Astrocyte (in vitro differentiated cells and primary cell): ENCODE data around the gene AIPL1. TPM values are rescaled to one million over a fixed set of nuclear protein-coding genes. Genes with fewer than 3 reads are reported as not detected.

Experiments
- DNase-seq: peaks from one replicate; pipeline ENCODE4 v3.0.0-alpha.2; 2010; ENCODE audit warnings: low read depth
- FAIRE-seq: peaks from 2 replicates; lab custom pipeline; 2011; peaks lifted over from hg19 to GRCh38; lab: Jason Lieb, UNC
- H2AFZ ChIP-seq: 2 replicates; pipeline ENCODE4 v1.6.0; 2012; ENCODE audit warnings: low read depth, low read length, inconsistent platforms
- H3K27ac ChIP-seq: 2 replicates; pipeline ENCODE4 v1.5.1; 2011; ENCODE audit warnings: low read depth, low read length, inconsistent platforms
- H3K27me3 ChIP-seq: 2 replicates; pipeline ENCODE4 v1.6.0; 2011; ENCODE audit warnings: low read length, inconsistent platforms; ENCODE audit not compliant: insufficient read depth
- H3K36me3 ChIP-seq: 2 replicates; pipeline ENCODE4 v1.5.1; 2011; ENCODE audit warnings: low read length, inconsistent platforms; ENCODE audit not compliant: insufficient read depth
- H3K4me1 ChIP-seq: 2 replicates; pipeline ENCODE4 v1.5.1; 2011; ENCODE audit warnings: low read length, inconsistent platforms; ENCODE audit not compliant: insufficient read depth
- H3K4me2 ChIP-seq: 2 replicates; pipeline ENCODE4 v1.6.0; 2012; ENCODE audit warnings: low read length, inconsistent platforms
- H3K4me3 ChIP-seq: 2 replicates; pipeline ENCODE4 v1.5.1; 2011; ENCODE audit warnings: low read depth, mild to moderate bottlenecking, low read length, inconsistent platforms; ENCODE audit not compliant: insufficient read depth
- H3K79me2 ChIP-seq: 2 replicates; pipeline ENCODE4 v1.6.0; 2012; ENCODE audit warnings: mild to moderate bottlenecking, low read length, inconsistent platforms; ENCODE audit not compliant: insufficient read depth
- H3K9ac ChIP-seq: 2 replicates; pipeline ENCODE4 v1.6.0; 2012; ENCODE audit warnings: mild to moderate bottlenecking, low read length, inconsistent platforms
- H3K9me3 ChIP-seq: 2 replicates; pipeline ENCODE4 v1.5.1; 2012; ENCODE audit warnings: low read depth, mild to moderate bottlenecking, low read length, inconsistent platforms; ENCODE audit not compliant: insufficient read depth
- H4K20me1 ChIP-seq: 2 replicates; pipeline ENCODE4 v1.6.0; 2012; ENCODE audit warnings: low read length, inconsistent platforms; ENCODE audit not compliant: insufficient read depth
- H3K27ac Mint-ChIP-seq: one replicate; pipeline ENCODE4 v1.8.0; 2021; ENCODE audit warnings: mild to moderate bottlenecking, mixed read lengths; ENCODE audit not compliant: unreplicated experiment
- H3K27me3 Mint-ChIP-seq: one replicate; pipeline ENCODE4 v1.8.0; 2021; ENCODE audit warnings: low read depth, mixed read lengths; ENCODE audit not compliant: unreplicated experiment
- H3K36me3 Mint-ChIP-seq: one replicate; pipeline ENCODE4 v1.8.0; 2021; ENCODE audit warnings: low read depth, mixed read lengths; ENCODE audit not compliant: unreplicated experiment
- H3K4me1 Mint-ChIP-seq: one replicate; pipeline ENCODE4 v1.8.0; 2021; ENCODE audit warnings: low read depth, mixed read lengths; ENCODE audit not compliant: unreplicated experiment
- H3K4me3 Mint-ChIP-seq: one replicate; pipeline ENCODE4 v1.8.0; 2021; ENCODE audit warnings: mild to moderate bottlenecking, moderate library complexity, mixed read lengths; ENCODE audit not compliant: unreplicated experiment
- H3K9me3 Mint-ChIP-seq: one replicate; pipeline ENCODE4 v1.8.0; 2021; ENCODE audit warnings: mild to moderate bottlenecking, mixed read lengths; ENCODE audit not compliant: unreplicated experiment
- EZH2 ChIP-seq: IDR thresholded peaks from 2 replicates; pipeline ENCODE4 v1.6.1; 2012; ENCODE audit warnings: mild to moderate bottlenecking, low read length, inconsistent platforms; ENCODE audit not compliant: insufficient read depth
- total RNA-seq: library from RNA; stranded (reverse); gene quantifications from 2 replicates; pipeline ENCODE4 v1.2.1, GENCODE V29; 2021
- TF ChIP-seq, protein P1 (sequence below): IDR thresholded peaks from 2 replicates; pipeline ENCODE4 v1.5.1; 2011; ENCODE audit warnings: low read depth, mild to moderate bottlenecking, inconsistent platforms, low read length, moderate library complexity; ENCODE audit not compliant: insufficient read depth

The AIPL1 gene
- total RNA-seq, 1 donor from 2014 or later: not detected

DNA sequence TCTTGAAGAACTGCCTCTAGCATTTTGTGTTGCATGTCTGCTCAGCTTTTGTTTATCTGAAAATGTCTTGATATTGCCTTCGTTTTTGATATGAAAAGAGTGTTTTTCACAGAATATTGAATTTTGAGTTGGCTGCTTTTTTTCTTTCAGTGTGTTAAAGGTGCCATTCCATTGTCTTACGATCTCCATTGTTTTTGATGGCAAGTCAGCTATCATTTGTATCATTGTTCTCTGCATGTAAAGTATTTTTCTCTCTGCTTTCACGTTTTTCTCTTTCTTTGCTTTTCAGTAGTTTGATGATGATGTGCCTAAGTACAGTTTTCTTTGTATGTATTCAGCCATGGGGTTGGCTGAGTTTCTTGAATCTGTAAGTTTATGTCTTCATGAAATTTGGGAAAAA is 57.0 kb downstream of the AIPL1 start:
- H3K27ac Mint-ChIP-seq: no peak overlapping the region
- peaks cover under 1% of the 10 kb centered on the region for H3K36me3 Mint-ChIP-seq
- Histone ChIP-seq H3K36me3 (no peaks in the 10 kb centered on the region), H3K4me1 (peaks cover 12% of the 10 kb centered on the region), H2AFZ (no peak overlapping the region), H3K4me2 (no peak overlapping the region), H3K27ac (no peak overlapping the region), H3K9me3 (no peaks in the 10 kb centered on the region), H3K27me3 (peaks cover 6% of the 10 kb centered on the region), H3K79me2 (no peaks in the 10 kb centered on the region), H3K9ac (no peak overlapping the region), H3K4me3 (no peak overlapping the region), H4K20me1 (no peaks in the 10 kb centered on the region)
- TF ChIP-seq EZH2: no peak
- TF ChIP-seq, protein P1, sequence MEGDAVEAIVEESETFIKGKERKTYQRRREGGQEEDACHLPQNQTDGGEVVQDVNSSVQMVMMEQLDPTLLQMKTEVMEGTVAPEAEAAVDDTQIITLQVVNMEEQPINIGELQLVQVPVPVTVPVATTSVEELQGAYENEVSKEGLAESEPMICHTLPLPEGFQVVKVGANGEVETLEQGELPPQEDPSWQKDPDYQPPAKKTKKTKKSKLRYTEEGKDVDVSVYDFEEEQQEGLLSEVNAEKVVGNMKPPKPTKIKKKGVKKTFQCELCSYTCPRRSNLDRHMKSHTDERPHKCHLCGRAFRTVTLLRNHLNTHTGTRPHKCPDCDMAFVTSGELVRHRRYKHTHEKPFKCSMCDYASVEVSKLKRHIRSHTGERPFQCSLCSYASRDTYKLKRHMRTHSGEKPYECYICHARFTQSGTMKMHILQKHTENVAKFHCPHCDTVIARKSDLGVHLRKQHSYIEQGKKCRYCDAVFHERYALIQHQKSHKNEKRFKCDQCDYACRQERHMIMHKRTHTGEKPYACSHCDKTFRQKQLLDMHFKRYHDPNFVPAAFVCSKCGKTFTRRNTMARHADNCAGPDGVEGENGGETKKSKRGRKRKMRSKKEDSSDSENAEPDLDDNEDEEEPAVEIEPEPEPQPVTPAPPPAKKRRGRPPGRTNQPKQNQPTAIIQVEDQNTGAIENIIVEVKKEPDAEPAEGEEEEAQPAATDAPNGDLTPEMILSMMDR: no peak
- peaks cover 2% of the 10 kb centered on the region for H3K27me3 Mint-ChIP-seq
- no peak for DNase-seq
- peaks cover 2% of the 10 kb centered on the region for H3K9me3 Mint-ChIP-seq
- no peak for FAIRE-seq
- H3K4me1 Mint-ChIP-seq: peaks cover 18% of the 10 kb centered on the region
- H3K4me3 Mint-ChIP-seq: no peak overlapping the region

DNA sequence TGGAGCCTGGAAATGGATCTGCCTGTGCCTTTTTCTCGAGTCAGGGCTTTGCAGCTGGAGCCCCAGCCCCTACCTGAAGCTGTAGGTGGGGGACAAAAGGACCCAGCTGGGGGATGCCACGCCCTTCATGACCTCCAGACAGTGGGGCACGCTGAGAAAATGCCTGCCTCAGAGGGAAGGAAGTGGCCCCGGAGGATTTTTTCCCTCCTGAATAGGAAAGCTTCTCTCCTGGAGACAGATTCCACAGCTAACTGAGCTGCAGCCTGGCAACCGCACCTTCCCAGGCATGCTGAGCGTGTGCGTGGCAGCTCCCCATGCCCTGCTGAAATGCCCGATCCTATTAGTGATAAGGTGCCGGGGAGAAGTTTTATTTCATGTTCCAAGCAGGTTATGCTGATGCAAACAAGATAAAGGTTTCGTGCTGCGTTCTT is 58.0 kb downstream of the AIPL1 start:
- Mint-ChIP-seq H3K27me3 (no peaks in the 10 kb centered on the region), H3K9me3 (peaks cover 2% of the 10 kb centered on the region), H3K36me3 (no peaks in the 10 kb centered on the region), H3K4me1 (peaks cover 18% of the 10 kb centered on the region), H3K4me3 (no peak overlapping the region), H3K27ac (peak overlapping the region; percentile 34)
- TF ChIP-seq, protein P1: no peak
- no peak for TF ChIP-seq EZH2
- Histone ChIP-seq H3K79me2 (no peaks in the 10 kb centered on the region), H3K9ac (no peak overlapping the region), H3K4me2 (peak overlapping the region; percentile 18), H3K4me3 (no peak overlapping the region), H3K4me1 (peaks cover 12% of the 10 kb centered on the region), H3K9me3 (no peaks in the 10 kb centered on the region), H4K20me1 (no peaks in the 10 kb centered on the region), H3K27me3 (peaks cover 6% of the 10 kb centered on the region), H3K36me3 (no peaks in the 10 kb centered on the region), H3K27ac (no peak overlapping the region), H2AFZ (no peak overlapping the region)
- FAIRE-seq (no peak), DNase-seq (no peak)

DNA sequence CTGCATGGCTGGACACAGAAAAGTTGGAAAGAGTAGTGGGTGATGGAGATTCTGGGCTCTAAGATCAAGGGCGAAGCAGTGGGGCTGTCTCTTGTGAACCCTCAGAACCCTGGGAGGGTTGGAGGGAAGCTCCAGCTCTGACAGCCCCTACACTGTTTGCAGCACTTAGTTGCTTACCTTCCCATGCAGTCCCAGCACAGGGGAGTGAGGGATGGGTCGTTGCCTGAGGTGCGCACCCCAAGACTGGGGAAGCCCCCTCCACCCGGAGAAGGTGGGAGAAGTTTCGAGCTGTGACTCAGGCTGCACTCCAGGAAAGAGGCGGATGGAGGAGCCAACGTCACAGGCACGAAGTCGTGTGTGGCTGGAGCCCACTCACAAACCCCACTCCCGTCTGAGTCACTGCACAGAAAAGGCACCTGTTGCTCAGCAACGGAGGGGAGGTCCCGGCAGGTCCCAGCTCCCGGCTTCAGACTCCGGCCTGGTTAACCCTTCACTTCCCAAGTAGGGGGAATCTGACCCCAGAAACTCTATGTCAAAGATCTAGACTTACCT is 60.1 kb downstream of the AIPL1 start:
- peak overlapping the region; percentile 25 for H3K4me3 ChIP-seq
- H2AFZ ChIP-seq: peak overlapping the region; percentile 64
- H3K27me3 Mint-ChIP-seq: peaks cover 2% of the 10 kb centered on the region
- peak overlapping the region; percentile 57 for H3K9ac ChIP-seq
- no peaks in the 10 kb centered on the region for H3K36me3 Mint-ChIP-seq
- H3K4me1 Mint-ChIP-seq: peaks cover 18% of the 10 kb centered on the region
- H3K4me2 ChIP-seq: peak overlapping the region; percentile 78
- no peak for TF ChIP-seq EZH2
- TF ChIP-seq, protein P1: no peak
- peaks cover 2% of the 10 kb centered on the region for H3K9me3 Mint-ChIP-seq
- no peaks in the 10 kb centered on the region for H3K36me3 ChIP-seq
- H3K79me2 ChIP-seq: no peaks in the 10 kb centered on the region
- no peaks in the 10 kb centered on the region for H4K20me1 ChIP-seq
- FAIRE-seq (no peak), DNase-seq (peak; percentile 84)
- H3K27me3 ChIP-seq: peaks cover 6% of the 10 kb centered on the region
- H3K27ac Mint-ChIP-seq: peak overlapping the region; percentile 91
- peak overlapping the region; percentile 69 for H3K4me3 Mint-ChIP-seq
- H3K9me3 ChIP-seq: no peaks in the 10 kb centered on the region
- peak overlapping the region; percentile 20 for H3K27ac ChIP-seq
- H3K4me1 ChIP-seq: peaks cover 12% of the 10 kb centered on the region
